GM19328 (cell line): ENCODE measurements around the gene KRTAP12-3.
"Not testable (repeated sequence)": the region's sequence is repeated elsewhere in the genome, so short reads cannot be mapped to it uniquely, and the experiment has no call there.

ENCODE experiments used
- ATAC-seq: cut with Tn5 transposase; IDR thresholded peaks from one replicate; pipeline ENCODE4 v1.9.1; 2021; ENCODE audit warnings: mild to moderate bottlenecking, moderate library complexity; ENCODE audit not compliant: unreplicated experiment

Gene KRTAP12-3

DNA sequence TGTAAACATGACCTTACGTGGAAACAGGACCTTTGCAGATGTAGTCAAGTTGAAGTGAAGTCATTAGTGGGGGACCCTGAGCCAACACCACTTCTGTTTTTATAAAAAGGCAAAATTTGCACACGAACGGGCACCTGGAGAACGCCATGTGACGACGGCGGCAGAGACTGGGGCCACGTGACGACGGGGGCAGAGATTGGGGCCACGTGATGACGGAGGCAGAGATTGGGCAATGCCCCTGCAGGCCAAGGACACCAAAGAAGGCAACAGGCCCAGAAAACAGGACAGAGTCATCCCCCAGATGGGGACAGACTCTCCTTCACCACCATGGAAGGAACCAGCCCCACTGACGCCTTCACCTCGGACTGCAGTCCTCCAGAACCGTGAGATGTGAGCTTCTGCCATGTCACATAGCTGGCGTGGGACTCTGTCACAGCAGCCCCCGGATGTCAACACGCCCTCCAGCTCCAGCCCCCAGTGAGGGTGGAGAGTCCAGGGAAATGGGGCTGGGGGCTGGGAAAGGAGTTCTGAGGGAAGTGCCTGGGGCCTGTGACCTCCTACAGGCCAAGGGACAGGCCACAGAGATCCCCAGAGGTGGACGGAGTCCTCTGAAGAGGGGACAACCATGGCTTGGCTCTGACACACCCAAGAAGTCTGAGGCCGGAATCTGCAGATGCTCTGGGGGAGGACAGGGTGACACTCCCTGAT is 7.3 kb upstream of the KRTAP12-3 start:
- no peak for ATAC-seq

DNA sequence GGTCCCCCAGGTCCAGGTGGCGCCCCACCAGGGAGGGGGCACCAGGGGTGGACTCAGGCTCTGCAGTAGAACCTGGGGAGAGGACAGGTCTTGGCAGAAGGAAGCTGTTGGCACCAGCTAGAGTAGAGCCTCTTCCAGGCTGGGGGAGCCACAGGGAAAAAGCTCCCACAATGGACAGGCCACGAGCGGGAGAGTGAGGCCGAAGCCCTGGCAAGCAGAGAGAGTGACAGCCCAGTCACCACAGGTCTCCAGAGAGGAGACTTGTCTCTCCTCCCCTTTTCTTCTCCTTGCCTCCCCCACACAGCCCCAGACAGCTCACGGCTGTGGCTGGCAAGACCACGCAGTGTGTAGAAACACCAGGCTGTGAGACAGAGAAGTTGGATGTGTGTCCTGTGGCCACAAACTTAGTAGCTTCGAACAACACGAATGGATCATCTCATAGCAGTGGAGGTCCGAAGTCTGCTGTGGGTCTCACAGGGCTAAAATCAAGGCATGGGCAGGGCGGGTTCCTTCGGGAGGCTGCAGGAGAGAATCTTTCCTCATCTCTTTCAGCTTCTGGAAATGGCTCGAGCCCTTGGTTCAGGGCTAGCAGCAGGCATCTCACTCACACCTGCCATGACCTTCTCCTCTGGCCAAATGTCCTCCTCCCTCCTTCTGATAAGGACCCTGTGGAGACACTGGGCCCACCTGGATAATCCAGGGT is 6.6 kb upstream of the KRTAP12-3 start:
- no peak for ATAC-seq

DNA sequence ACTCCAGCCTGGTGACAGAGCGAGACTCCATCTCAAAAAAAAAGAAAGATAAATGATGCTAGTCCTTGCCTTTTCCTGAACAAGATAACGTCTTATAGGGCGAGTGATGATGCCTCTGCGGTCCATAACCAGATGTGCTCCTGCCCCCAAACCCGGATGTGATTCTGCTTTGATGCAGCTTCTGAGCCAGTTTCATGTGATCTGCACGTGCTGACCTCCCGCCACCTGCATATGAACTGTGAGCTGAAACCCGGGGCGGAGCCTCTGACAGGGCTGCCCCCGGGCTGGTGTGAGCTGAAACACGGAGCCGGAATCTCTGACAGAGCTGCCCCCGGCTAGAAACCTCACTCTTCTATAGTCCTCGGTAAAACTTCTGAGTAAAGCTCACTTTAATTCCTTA is 4.6 kb upstream of the KRTAP12-3 start:
- ATAC-seq, result no peak

DNA sequence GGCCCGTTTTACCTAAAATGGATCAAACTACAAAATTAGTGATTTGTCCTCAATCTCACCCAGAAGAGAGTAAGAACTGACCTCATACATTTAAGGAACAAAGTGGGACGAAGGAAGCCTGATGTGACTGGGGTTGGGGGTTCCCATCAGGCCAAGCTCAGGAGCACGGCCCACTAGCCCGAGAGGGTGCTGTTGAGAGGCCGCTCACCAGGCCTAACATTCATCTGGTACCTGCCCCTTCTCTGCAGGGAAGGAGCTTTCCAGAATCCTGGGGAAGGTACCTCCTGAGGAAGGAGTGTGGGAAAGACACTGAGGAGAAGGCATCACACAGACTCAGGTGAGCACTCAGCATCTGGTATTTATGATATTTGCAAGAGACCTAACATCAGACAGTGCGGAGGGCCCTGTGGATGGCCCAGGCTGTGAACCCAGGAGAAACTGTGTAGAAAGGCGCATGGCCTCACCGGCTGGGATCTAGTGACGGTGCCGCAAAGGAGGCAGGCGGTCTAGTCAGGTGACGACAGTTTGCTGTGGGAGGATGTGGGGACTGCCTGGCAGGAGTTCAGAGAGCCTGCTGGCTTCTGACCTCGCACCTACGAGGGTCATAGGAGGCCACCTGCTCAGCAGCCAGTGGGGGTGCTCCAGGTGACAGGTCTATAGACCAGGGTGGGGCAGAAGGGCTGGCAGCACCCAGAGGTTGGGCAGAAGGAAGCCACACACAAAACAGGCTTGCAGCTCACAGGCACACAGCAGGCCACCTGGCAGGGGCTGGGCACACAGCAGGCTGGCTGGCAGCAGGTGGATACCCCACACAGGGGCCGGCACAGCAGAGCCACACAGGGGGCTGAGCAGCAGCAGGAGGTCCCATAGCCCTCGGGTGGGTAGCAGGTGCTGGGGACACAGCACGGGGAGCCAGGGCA is 3.8 kb upstream of the KRTAP12-3 start:
- no peak for ATAC-seq

DNA sequence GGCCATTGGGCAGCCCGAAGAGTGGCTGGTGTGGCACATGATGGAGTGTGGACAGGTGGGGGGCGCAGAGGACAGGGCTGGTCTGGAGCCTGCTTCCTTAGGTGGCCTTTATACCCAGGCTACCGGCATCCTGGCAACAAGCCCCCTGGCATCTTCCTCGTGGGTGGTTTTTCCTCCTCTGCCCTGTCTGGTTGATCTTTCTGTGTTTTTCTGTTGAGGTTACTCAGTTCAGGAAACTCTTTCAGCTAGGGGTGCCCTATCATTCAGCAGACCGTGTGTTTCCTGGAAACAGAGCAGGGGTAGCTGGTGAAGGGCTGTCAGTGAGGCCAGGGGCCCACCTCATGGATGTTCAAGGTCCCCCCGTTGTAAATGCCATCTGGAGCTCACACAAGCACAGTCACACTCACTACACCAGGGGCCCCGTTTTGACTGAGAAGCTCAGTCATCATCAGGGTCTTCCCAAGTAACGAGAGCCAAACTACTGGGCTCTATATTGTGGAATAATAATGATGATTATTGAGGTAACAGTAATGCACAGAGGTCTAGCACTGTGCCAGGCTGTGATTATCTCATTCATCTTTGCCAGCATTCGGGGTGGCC is 3.1 kb upstream of the KRTAP12-3 start, which contains the start of gene KRTAP12-4:
TSS of gene KRTAP12-4 (minus strand) at position 84 of the 600 bp plus-strand sequence. CDS start at position 39, 45 bp downstream.
- no peak for ATAC-seq

DNA sequence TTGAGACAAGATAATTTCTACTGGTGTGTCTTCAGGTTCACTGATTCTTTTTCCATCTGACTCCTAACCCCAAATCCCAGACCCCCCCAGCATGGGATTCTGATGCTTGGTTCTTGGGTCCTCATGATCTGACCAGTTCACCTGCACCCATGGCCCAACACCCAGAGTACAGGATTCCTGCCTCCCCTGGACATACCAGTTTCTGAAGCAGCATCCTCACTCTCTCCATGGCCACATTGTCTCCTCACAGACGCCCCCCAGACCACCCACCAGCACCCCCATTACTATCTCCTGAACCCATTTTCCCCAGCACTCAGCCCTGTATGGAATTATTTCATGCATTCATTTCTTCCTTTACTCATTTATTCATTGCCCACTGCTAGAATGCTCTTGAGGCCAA is 864 bp upstream of the KRTAP12-3 start:
- ATAC-seq, result no peak

DNA sequence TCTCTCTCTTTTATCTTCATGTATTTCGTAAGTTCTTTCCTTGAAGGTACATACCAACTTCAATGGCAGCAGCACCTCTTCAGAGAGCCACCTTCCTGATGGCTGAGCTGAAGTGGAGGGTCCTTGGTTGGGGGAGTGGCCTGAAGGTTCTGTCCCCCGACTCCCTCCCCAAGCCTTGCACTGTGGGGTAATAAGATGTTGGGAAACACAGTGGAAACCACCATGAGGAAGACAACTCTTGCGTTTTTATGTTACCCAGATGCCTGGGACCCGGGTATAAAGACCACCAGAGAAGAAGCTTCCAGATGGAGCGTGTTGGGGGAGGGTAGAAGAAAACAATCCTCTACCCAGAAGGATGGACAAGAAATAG is 794 bp downstream of the KRTAP12-3 start:
- no peak for ATAC-seq

DNA sequence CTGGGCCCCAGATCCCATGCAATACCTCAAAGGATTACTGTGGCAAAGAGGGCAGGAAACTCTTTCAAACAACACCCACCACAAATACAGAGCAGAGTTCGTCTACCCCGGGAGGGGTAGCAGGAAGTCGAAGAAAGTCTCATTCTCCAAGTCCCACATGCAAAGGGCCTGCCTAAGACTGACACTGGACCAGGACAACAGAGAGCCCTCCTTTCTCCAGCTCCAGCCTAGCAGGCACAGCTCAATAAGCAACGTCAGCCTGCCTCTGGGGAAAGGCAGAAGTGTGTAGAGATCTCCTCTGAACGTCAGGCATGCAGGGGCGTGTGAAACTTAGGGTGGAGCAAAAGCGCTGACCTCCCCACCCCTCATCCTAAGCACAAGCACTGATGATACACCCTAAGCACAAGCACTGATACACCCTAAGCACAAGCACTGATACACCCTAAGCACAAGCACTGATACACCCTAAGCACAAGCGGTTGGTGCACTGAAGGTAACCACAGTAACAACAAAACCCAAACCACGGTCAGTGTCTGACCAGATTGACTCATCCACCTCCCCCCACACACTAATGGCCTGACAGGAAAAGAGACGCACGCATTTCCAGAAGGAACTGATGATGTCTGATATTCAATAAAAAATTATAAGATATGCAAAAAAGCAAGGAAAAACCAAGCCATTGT is 1.3 kb downstream of the KRTAP12-3 start:
- no peak for ATAC-seq

DNA sequence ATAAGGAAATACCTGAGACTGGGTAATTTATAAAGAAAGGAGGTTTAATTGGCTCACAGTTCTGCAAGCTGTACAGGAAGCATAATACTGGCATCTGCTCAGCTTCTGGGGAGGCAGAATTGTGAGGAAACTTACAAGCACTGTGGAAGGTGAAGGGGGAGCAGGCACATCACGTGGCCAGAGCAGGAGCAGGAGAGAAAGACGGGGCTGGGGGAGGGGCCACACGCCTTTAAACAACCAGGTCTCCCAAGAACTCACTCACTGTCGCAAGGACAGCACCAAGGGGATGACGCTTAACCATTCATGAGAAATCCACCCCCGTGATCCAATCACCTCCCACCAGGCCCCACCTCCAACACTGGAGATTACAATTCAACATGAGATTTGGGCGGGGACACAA is 3.8 kb downstream of the KRTAP12-3 start:
- not testable (repeated sequence) for ATAC-seq

DNA sequence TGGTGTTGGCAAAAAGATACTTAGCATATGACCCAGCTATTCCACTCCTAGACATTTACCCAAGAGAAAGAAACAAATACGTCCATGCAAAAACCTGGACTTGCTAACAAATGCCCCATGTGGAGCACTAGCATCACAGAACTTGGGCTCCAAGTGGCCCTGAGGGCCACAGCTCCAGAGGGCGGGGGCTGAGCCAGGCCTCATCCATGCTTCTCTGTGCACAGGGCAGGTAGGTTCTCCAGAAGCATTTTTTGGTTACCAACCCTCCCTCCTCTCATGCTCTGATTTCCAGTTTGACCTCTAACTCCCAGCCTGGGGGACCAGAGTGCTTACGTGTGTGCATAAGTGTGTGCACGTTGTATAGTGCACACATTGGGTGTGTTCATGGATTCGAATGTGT is 7.0 kb downstream of the KRTAP12-3 start:
- ATAC-seq, result no peak

DNA sequence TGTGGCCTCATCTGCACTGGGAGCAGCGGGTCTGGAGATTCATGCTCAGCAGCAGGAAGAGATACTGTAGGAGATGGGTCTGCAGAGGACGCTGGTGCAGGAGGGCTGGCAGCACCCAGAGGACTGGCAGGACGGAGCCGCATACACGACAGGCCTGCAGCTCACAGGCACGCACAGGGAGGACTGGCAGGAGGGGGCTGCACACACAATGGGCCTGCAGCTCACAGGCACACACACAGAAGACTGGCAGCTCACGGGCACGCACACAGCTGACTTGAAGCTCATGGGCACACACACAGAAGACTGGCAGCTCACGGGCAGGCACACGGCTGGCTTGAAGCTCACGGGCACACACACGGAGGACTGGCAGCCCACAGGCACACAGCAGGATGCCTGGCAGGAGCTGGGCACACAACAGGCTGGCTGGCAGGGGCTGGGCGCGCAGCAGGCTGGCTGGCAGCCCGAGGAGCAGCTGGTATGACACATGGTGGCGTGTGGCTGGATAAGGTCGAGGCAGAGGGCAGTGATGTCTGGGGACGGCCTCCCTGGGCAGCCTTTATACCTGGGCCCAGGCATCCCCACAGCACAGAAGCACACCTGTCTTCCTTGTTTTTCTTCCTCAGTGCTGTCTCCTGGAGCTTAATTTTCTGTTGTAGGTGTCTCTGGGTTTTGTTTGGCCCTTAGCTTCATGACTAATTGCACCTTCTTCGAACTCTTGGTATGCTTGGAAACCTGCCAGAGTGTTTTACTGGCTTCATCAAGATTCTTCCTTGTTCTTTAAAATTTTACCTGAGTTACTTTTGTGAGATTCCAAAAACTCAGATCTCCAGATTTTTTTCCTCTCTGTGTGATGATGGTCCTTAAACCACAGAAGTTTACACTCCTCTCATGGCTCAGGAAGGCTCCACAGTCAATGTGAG is 8.9 kb downstream of the KRTAP12-3 start, which contains the start of gene KRTAP12-2:
TSS of gene KRTAP12-2 (minus strand) at position 527 of the 920 bp plus-strand sequence. CDS start at position 486, 41 bp downstream.
- no peak for ATAC-seq

DNA sequence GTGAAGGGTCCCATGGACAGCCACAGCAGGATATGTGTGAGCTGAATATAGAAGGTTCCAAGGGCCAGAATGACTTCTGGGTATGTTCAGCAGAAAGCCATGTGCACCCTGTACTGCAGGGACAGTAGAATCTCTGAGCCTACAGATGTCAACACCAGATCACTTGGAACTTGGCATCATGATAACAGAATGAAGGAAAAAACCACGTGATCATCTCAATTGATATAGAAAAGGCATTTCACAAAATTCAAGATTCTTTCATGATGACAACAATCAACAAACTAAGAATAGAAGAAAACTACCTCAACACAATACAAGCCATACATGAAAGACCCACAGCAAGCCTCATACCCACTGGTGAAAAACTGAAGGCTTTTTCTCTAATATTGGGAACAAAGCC is 9.9 kb downstream of the KRTAP12-3 start:
- ATAC-seq, result no peak

DNA sequence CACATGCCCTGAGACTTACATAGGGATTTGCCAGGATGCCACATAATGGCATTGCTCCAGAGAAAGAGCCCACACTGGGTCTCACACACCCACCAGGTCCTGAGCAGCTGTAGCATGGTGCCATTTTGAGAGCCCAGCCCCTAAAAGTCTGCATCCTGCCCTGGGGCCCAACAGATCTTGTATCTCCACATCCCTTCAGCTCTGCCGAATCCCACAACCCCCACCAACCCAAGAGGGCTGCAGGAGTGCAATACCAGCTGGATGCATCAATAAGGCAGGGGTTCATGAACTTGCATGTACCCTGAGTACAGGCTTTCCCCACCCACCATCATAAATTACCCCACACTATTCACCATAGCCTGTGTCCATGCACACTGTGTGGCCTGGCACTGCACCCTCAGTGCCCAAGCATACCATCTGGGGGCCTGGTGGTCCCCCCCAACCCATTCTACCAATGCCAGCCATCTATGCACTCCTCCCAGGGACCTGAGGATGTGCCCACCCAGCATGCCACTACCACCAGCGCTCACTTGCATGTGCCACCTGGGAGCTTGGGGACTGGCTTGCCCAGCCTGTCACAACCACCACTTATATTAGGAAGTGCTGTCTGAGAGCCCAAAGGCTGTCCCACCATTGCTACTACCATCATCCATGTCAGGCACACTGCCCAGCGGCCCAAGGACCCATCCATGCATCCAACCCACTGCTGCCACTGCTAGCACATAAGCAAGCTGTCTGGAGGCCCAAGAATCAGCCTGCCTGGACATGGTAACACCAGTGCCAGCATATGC is 13.1 kb downstream of the KRTAP12-3 start:
- no peak for ATAC-seq

DNA sequence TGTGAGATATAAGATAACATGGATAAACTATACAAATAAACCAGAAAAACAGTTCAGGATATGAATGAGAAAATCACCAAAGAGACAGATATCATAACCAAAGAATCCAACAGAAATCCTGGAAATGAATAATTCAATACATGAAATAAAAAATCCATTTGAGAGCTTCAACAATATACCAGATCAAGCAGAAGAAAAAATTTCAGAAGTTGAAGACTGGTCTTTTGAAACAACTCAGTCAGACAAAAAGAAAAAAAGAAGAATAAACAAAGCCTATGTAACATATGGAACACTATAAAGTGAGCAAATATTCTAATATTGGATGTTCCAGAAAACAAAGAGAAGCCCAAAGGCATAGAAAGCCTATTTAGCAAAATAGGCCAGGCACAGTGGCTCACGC is 14.2 kb downstream of the KRTAP12-3 start:
- ATAC-seq, result no peak

DNA sequence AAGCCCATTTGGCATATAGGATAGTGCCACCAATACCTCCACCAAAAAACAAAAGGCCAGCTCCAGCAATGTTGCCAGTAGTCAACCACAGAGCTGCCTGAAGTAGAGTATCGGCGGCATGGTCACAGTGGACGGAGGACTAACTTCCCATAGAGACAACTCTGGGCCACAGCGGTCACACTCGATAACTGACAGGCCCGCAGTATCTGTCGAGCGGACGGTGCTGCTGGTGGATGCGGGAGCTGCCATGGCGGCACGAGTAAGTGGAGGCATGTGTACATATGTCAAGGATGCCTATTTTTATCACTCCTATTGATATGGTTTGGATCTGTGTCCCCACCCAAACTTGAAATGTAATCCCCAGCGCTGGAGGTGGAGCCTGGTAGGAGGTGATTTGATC is 20.1 kb downstream of the KRTAP12-3 start:
- no peak for ATAC-seq

DNA sequence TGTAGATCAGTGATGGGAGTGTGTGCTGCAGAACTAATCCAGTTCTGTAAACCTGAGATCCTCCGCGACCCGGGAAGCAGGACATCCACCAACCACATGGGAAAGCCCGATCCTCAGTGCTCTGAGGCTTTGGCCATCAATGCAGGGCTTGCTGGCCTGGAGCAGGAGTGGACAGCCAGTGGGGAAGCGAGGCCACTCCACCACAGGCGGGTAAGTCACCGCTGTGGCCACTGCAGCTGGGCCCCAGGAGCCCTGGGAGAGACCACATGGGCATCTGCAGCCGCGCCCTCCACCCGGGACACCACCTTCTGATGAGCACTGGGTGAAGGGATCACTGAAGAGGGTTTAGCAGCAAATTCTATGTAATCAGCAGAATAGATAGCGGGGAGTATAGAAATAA is 23.4 kb downstream of the KRTAP12-3 start:
- ATAC-seq, result no peak

DNA sequence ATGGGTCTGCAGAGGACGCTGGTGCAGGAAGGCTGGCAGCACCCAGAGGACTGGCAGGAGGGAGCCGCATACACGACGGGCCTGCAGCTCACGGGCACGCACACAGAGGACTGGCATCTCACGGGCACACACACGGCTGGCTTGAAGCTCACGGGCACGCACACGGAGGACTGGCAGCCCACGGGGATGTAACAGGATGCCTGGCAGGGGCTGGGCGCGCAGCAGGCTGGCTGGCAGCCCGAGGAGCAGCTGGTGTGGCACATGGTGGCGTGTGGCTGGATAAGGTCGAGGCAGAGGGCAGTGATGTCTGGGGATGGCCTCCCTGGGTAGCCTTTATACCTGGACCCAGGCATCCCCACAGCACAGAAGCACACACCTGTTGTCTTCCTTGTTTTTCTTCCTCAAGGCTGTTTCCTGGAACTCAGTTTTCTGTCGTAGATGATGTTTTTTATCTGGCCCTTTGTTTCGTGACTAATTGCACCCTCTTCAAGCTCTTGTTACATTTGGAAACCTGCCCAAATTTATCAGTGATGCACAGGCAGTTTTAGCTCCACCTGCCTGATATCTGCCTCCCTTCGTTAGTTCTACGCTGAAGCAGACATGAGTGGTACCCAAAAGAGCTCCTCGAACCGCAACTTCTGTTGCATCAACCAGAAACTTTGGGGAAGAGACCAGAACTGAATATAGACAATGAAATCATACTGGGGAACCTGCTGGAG is 24.3 kb downstream of the KRTAP12-3 start, which contains the start of gene KRTAP12-1:
TSS of gene KRTAP12-1 (minus strand) at position 303 of the 719 bp plus-strand sequence. CDS start at position 263, 40 bp downstream.
- no peak for ATAC-seq
